DMS79 (cell line): ENCODE measurements around the gene PRRT1.
"Not testable (repeated sequence)": the region's sequence is repeated elsewhere in the genome, so short reads cannot be mapped to it uniquely, and the experiment has no call there.

Source experiments
- DNase-seq: peaks from one replicate; lab custom pipeline; 2025; lab: John Stamatoyannopoulos, UW

Gene PRRT1

GRCh38 chr6:32149932-32150870 lies 1.5 kb downstream of the PRRT1 start:
- no peak for DNase-seq

- no peak for DNase-seq
These were observed 2.5 kb downstream of the PRRT1 start for GRCh38 chr6:32149092-32149755.

- no peak for DNase-seq
These were observed 3.2 kb downstream of the PRRT1 start for GRCh38 chr6:32148289-32149091.

DNA sequence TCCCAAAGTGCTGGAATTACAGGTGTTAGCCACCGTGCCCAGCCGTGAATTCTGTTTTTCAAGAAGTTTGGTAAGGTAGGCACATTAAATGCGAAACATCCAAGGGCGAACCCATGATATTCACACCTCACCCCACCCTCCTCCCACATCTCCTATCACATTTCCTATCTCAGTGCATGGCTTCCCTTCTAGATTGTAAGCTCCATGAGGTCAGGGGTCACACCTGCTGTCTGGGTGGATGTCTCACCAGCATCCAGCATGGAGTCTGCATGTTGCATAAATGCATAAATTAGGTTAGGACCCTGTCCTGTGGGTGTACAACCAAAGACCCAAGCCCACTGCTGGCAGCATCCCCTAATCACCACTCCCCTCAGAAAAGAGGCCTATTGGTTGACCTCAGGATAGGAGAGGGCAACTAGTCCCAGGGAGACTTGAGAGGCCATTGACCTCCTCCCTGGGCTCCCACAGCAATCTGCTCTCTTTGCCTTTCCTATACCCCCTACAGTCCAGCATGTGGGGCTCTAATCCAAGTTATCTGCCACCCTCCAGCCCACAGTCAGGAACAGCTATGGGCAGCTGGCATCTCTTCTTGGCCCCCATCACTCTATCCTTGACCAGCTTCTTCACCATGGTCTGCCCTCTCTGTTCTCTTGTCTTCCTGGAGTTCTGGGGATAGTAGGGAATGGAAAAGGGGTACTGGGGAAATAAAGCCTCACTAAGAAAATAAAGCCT lies 4.2 kb downstream of the PRRT1 start:
- no peak for DNase-seq

GRCh38 chr6:32146687-32147086 lies 5.1 kb downstream of the PRRT1 start:
- DNase-seq = no peak

DNA sequence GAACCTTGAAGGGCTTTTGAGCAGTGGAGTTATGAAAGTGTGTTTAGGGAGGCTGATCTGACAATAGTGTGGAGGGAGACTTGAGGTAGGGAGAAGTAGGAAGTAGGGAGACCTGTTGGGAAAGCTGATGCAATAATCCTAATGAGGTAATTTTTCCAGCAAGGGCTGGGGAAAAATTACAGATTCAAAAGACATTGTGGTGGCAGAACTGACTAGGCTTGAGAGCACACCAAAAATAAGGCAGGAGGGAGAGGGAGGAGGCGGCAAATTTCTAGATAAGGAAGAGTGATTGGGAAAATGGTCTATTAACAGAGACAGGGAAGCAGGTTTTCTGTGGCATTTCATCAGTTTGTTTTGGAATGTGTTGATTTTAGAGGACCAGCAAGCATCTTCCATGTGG lies 5.5 kb downstream of the PRRT1 start:
- no peak for DNase-seq

DNA sequence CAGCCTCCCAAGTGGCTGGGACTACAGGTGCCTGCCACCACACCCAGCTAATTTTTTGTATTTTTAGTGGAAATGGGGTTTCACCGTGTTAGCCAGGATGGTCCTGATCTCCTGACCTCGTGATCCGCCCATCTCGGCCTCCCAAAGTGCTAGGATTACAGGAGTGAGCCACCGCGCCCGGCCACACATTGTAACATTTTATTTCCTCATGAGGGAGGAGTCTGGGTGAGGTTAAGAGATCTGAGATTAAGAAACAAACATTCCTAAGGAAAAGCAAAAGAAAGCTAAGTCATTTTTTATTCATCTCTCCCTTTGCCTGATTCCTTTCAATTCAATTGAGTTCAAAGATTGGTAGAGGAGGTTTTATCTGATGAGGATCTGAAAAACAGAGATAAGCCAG lies 7.5 kb downstream of the PRRT1 start:
- not testable (repeated sequence) for DNase-seq

- no peak for DNase-seq
These were observed 11.2 kb downstream of the PRRT1 start for GRCh38 chr6:32140420-32141046.

- DNase-seq = no peak
These were observed 12.1 kb downstream of the PRRT1 start for GRCh38 chr6:32139590-32139989.

DNA sequence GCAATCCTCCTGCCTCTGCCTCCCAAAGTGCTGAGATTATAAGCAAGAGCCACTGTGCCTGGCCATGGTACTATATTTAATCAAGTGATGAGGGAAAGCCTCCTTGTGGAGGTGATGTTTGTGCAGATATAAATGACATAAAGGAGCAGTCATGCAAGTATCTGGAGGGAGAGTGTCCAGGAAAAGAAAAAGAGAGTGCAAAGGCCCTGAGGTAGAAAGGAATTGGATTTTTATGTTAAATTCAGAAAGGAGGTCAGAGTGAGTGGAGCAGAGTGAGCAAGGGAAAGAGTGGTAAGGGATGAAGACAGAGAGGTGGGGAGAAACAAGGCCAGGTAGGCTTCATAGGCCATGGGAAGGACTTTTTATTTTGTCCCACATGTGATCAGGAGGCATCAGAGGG lies 14.3 kb downstream of the PRRT1 start:
- no peak for DNase-seq

GRCh38 chr6:32133786-32134185 lies 18.0 kb downstream of the PRRT1 start:
- no peak for DNase-seq

- DNase-seq = peak; percentile 11
These were observed 19.6 kb downstream of the PRRT1 start for GRCh38 chr6:32132110-32132509.

DNA sequence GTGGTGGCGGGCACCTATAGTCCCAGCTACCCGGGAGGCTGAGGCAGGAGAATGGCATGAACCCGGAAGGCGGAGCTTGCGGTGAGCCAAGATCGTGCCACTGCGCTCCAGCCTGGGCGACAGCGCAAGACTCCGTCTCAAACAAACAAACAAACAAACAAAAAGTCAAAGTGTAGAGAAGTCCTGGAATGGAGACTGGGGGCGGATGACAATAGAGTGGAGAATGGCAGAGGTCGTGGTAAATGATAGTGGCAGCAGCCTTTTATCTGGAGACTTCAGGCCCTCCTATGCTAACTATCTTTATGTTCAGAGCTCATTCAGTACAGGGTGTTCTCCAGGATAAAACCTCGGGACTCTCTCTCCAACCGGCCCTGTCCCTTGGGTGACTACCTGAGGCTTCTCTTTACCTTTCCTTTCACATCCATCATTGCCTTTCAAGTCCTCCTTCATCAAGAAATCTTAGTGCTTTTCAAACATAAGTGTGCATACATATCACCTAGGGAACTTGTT lies 20.2 kb downstream of the PRRT1 start:
- DNase-seq = no peak

DNA sequence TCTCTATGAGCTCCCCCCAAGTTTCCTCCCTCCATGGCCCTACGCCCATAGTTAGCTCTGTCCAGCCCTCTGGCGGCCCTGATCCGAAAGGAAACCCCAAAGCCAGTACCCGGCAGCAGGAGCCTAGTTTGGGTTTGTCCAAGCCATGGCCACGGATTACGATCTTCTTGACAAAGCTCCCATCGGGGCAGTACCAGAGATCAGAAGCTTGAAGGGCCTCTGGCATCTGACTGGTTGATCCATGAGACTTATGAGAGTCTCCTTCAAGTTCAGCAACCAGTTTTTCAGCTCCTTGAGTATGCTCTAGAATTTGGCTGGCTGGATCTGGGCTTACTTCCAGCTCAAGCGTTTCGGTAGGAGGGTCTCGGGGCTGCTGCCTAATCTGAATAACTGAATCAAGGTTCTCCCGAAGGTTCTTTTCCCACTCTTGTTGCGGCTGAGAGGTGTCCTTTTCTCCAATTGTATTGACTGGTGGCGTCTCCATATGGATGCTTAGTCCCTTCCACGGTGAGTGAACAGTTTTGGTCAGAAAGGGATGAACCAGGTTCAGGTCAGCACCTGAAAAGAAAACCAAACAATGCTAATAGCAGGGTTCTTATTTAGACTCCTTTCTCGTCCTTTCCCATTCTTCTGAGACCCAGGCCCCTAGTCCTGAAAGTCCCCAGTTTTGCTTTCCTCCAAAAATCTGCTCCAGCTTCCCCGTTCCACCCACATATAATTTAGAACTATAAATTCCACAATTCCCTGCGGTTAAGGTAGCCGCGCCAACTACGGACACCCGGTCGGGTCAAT lies 22.2 kb downstream of the PRRT1 start:
- peak; percentile 61 for DNase-seq

GRCh38 chr6:32128751-32129296 lies 22.9 kb downstream of the PRRT1 start:
- no peak for DNase-seq

DNA sequence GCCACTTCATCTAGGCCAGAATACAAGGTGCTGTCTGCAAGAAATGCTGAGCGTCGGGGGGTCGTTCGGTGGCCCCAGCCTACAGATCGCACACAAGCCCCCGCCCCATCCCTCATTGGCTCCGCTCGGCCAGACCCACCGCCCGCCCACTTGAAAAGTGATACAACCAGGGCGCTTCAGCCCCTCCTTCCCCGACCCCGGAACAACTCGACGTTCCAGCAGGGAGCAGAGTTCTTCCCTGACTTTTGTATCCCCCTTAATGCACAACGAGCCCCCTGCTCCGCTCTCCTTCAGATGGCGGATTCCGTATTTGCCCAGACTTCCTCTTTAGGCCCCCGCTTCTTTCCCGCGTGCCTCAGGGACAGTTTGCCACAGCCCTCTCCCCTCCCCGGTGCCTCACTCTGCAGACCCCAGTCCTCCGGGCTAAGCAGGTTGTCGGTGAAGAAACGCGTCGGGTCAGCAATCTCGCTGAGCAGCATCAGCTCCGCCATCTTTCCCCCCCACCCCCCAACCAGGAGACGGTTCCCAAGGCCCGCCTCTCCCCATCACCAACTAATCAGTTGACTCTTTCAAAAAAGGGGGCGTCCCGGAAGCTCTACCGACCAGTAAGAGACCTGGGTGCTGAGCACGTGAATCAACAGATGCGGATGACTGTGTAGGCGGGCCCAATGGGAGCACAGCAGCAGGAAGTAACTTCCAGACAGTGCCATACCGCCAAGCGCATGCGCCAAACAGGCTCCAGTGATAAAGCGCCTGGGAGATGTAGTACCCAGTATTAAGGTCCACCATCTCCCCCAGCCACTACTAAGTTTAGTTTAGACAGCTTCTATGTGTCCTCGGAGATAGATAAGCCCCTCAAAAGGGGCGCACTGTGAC lies 23.8 kb downstream of the PRRT1 start, which contains the start of gene ATF6B:
TSS of gene ATF6B (minus strand) at position 530 of the 876 bp plus-strand sequence. CDS start at position 491, 39 bp downstream.
- peak; percentile 100 for DNase-seq

DNA sequence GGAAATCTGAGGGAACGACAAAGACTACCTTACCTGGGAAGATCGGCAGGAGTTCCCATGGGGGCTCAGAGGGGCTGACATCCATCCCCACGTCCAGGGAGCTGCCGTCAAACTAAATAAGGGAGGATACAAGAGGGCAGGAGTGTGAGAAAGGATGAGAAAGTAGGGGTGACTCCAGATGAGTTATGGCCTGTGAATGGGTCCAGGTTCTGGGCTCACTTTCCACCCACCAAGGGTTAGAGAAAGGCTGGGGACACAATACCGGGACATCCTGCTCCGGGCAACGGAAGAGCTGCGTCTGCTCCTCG lies 24.4 kb downstream of the PRRT1 start:
- no peak for DNase-seq

DNA sequence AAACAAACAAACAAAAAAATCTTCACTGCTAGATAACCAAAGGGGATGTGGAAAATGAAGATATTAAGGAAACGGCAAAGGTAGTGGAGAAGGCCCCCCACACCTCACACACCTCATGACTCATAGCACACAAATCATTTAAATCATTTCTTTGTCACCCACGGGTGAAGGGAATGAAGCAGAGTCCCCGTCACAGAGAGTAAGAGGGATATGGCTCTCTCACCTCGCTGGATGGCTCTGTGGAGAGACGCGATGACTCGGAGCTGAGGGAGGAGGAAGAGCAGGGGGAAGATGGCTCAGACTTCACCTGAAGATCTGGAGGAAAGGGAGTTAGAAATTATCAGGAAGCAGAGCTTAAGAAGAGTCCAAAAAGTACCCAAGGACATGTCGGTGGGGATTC lies 24.9 kb downstream of the PRRT1 start:
- DNase-seq = no peak

DNA sequence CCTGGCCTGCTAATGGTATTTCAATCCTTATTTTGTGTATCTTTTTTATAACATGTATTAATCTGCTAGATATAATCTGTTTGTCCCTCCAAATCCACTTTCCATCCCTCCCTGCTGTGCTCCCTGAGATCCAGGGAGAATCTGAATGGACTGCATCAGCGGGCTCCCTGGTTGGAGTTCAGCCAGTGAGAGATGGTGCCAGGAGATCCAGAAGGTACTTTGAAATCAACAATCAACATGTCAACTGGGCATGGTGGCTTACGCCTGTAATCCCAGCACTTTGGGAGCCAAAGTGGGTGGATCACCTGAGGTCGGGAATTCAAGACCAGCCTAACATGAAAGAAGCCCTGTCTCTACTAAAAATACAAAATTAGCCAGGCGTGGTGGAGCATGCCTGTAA lies 28.1 kb downstream of the PRRT1 start:
- no peak for DNase-seq
